Measurements from ENCODE around the gene SLC22A16. TPM values are rescaled to one million over a fixed set of nuclear protein-coding genes. Genes with fewer than 3 reads are reported as not detected.

The SLC22A16 gene
- total RNA-seq, 1 experiment from 2014 or later = not detected

GRCh38 chr6:110491644-110492317 lies 15.4 kb upstream of the SLC22A16 start (continued):
- TF ChIP-seq GRHL2 (CRISPR knock-in tag; IDR thresholded peaks at IDR 0.05; ENCODE audit: insufficient replicate concordance, severe bottlenecking) (no peak), CTCF (IDR thresholded peaks at IDR 0.05) (no peak), ATF1 (CRISPR knock-in tag; IDR thresholded peaks at IDR 0.05) (no peak), ATF3 (CRISPR knock-in tag; conservative IDR thresholded peaks at IDR 0.05) (no peak), JUN (CRISPR knock-in tag; IDR thresholded peaks at IDR 0.05) (no peak)
- TF ChIP-seq, protein P1, sequence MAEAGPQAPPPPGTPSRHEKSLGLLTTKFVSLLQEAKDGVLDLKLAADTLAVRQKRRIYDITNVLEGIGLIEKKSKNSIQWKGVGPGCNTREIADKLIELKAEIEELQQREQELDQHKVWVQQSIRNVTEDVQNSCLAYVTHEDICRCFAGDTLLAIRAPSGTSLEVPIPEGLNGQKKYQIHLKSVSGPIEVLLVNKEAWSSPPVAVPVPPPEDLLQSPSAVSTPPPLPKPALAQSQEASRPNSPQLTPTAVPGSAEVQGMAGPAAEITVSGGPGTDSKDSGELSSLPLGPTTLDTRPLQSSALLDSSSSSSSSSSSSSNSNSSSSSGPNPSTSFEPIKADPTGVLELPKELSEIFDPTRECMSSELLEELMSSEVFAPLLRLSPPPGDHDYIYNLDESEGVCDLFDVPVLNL (CRISPR knock-in tag; IDR thresholded peaks at IDR 0.05; ENCODE audit: borderline replicate concordance, low read depth) = no peak

DNA sequence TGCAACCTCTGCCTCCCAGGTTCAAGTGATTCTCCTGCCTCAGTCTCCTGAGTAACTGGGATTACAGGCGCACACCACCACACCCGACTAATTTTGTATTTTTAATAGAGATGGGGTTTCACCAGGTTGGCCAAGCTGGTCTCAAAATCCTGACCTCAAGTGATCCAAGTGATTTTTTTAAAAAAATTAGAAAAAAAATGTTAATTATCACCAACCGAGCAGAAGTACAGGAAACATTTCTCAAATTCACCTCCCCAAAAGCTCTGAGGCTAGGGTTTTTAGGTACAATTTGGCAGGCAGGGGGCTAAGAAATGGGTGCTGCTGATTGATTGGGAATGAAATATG lies 14.9 kb upstream of the SLC22A16 start:
- no peak for TF ChIP-seq STAT6 (CRISPR knock-in tag; conservative IDR thresholded peaks at IDR 0.05; ENCODE audit: low read depth)
- TF ChIP-seq HMGA2 (CRISPR knock-in tag; IDR thresholded peaks at IDR 0.05) = no peak
- no peak for TF ChIP-seq MXD4 (CRISPR knock-in tag; IDR thresholded peaks at IDR 0.05; ENCODE audit: borderline replicate concordance)
- TF ChIP-seq ZNF219 (CRISPR knock-in tag; IDR thresholded peaks at IDR 0.05; ENCODE audit: borderline replicate concordance) = no peak
- TF ChIP-seq NR1H2 (CRISPR knock-in tag; IDR thresholded peaks at IDR 0.05) = no peak
- no peak for TF ChIP-seq NR2C2 (CRISPR knock-in tag; IDR thresholded peaks at IDR 0.05)
- TF ChIP-seq NFYB (CRISPR knock-in tag; conservative IDR thresholded peaks at IDR 0.05; ENCODE audit: low read depth) = no peak
- DNase-seq (ENCODE audit: low spot score) = no peak
- Mint-ChIP-seq H3K27ac (no peak overlapping the region), H3K36me3 (no peaks in the 10 kb centered on the region), H3K4me3 (no peak overlapping the region), H3K4me1 (peaks cover 4% of the 10 kb centered on the region; the same call in 1 of the 2 replicates), H3K9me3 (no peaks in the 10 kb centered on the region), H3K27me3 (ENCODE audit: low read depth) (no peaks in the 10 kb centered on the region)
- POLR2A ChIA-PET = no interaction called here
- CTCF ChIA-PET = interaction anchor here (0.8 kb wide), 1 partner anchor 459 kb away, joined by 3 read pairs; no protein-coding TSS in a partner anchor
- no peak for ATAC-seq

DNA sequence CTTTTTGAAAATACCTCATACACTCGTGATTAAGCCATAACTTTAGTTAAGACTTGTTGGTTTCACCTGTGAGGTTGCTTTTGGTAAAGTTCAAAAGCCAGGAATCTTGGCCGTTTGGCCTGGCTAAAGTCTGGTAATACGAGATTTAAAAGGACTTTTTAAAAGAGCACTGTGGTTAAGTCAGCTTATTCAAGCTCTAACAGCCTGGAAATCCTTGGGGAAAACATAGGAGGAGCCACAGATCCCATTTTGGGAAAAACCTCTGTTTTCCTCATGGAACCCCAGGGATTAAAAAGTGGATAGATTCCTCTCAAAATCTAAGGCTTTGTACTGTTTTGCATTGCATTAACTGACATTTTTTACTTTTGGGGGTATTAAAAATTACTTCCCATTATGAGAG lies 13.7 kb upstream of the SLC22A16 start:
- ChIA-PET CTCF (no interaction called here), POLR2A (no interaction called here)
- Mint-ChIP-seq H3K4me3 (no peak overlapping the region), H3K9me3 (no peaks in the 10 kb centered on the region), H3K36me3 (no peaks in the 10 kb centered on the region), H3K27ac (no peak overlapping the region), H3K4me1 (peaks cover 4% of the 10 kb centered on the region; the same call in 1 of the 2 replicates), H3K27me3 (ENCODE audit: low read depth) (no peaks in the 10 kb centered on the region; the same call in 1 of the 2 replicates)
- TF ChIP-seq ZNF416 (CRISPR knock-in tag; IDR thresholded peaks at IDR 0.05) (no peak), GTF2I (CRISPR knock-in tag; conservative IDR thresholded peaks at IDR 0.05) (no peak), MAX (CRISPR knock-in tag; IDR thresholded peaks at IDR 0.05) (no peak), ZBTB43 (CRISPR knock-in tag; IDR thresholded peaks at IDR 0.05) (no peak)
- no peak for ATAC-seq
- DNase-seq (ENCODE audit: low spot score) = no peak
